Smooth muscle cell (in vitro differentiated cells): Measurements from ENCODE around the gene DRC7. TPM values are rescaled to one million over a fixed set of nuclear protein-coding genes. Genes with fewer than 3 reads are reported as not detected.

Experiments
- DNase-seq: peaks from one replicate; lab custom pipeline; 2025; ENCODE audit not compliant: unreplicated experiment; lab: John Stamatoyannopoulos, UW
- H2AFZ ChIP-seq: fragments of 200-600 bp; sonication (generic); 2 replicates; pipeline ENCODE4 v1.6.0; 2016; ENCODE audit warnings: antibody characterized with exemption, low read depth, mild to moderate bottlenecking
- H3F3A ChIP-seq: fragments of 200-600 bp; sonication (generic); 2 replicates; pipeline ENCODE4 v1.6.0; 2017; ENCODE audit warnings: antibody characterized with exemption, low read depth
- H3K27ac ChIP-seq: fragments of 200-600 bp; sonication (generic); 2 replicates; pipeline ENCODE4 v1.5.1; 2016; ENCODE audit warnings: low read depth, mild to moderate bottlenecking
- H3K27me3 ChIP-seq: fragments of 200-600 bp; sonication (generic); 2 replicates; pipeline ENCODE4 v1.6.1; 2016; ENCODE audit warnings: low read depth, mild to moderate bottlenecking
- H3K36me3 ChIP-seq: fragments of 200-600 bp; sonication (generic); 2 replicates; pipeline ENCODE4 v1.5.1; 2016; ENCODE audit warnings: low read depth
- H3K4me1 ChIP-seq: fragments of 200-600 bp; sonication (generic); 2 replicates; pipeline ENCODE4 v1.5.1; 2016; ENCODE audit warnings: low read depth
- H3K4me2 ChIP-seq: fragments of 200-600 bp; sonication (generic); 2 replicates; pipeline ENCODE4 v1.6.0; 2016; ENCODE audit warnings: mild to moderate bottlenecking
- H3K4me3 ChIP-seq: fragments of 200-600 bp; sonication (generic); 2 replicates; pipeline ENCODE4 v1.5.1; 2016; ENCODE audit warnings: mild to moderate bottlenecking
- H3K79me2 ChIP-seq: fragments of 200-600 bp; sonication (generic); 2 replicates; pipeline ENCODE4 v1.6.0; 2016; ENCODE audit warnings: low read depth, mild to moderate bottlenecking
- H3K9ac ChIP-seq: fragments of 200-600 bp; sonication (generic); 2 replicates; pipeline ENCODE4 v1.6.0; 2016; ENCODE audit warnings: low read depth
- H3K9me3 ChIP-seq: fragments of 200-600 bp; sonication (generic); replicated peaks from 2 replicates; pipeline ENCODE4 v1.5.1; 2016; ENCODE audit warnings: low read depth
- H4K20me1 ChIP-seq: fragments of 200-600 bp; sonication (generic); 2 replicates; pipeline ENCODE4 v1.6.0; 2016; ENCODE audit warnings: low read depth
- WGBS: methylation state at CpG from one replicate; pipeline ENCODE4 v1.1.7; 2016; ENCODE audit warnings: low lambda C conversion rate; 5-methylcytosine and 5-hydroxymethylcytosine counted together
- polyA plus RNA-seq: library from polyadenylated mRNA; unstranded; fragments of >200 nt; fragmentation: Nextera tagmentation; extraction: Ambion mirVana; gene quantifications from 2 replicates; pipeline ENCODE4 v1.2.1, GENCODE V29; 2016
- total RNA-seq: library from RNA; depleted of rRNA; stranded (reverse); fragments of >200 nt; gene quantifications from 2 replicates; pipeline ENCODE4 v1.2.3, GENCODE V29; 2014
- TF ChIP-seq, protein P1 (sequence below): fragments of 200-600 bp; sonication (generic); IDR thresholded peaks from 2 replicates; pipeline ENCODE4 v1.5.1; 2017; ENCODE audit warnings: borderline replicate concordance, mild to moderate bottlenecking, antibody characterized with exemption; ENCODE audit not compliant: insufficient read depth, poor library complexity, severe bottlenecking

DRC7 gene
- total and polyA plus RNA-seq, 2 experiments from 2014 or later, result 0.94 TPM; not detected in 1

DNA sequence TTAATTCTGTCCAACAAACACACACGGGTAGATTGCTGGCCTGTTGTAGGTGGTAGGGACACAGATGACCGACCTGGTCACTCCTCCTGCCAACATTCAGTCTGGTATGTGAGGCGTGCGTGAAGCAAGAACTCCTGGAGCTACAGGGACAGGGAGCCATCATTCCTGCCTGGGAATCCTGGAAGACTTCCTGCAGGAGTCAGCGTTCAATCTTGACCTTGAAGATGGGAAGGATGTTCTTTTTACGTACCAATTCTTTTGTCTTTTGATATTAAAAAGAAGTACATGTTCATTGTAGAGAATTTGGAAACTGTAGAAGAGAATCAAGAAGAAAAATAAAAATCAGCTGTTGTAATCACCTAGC is 30.0 kb upstream of the DRC7 start:
- Histone ChIP-seq H3K9me3 (no peaks in the 10 kb centered on the region), H2AFZ (no peak overlapping the region), H3K36me3 (no peaks in the 10 kb centered on the region), H3K4me1 (no peaks in the 10 kb centered on the region), H3K27me3 (no peaks in the 10 kb centered on the region), H3K4me3 (no peak overlapping the region), H3K79me2 (no peaks in the 10 kb centered on the region), H3K27ac (no peak overlapping the region), H3K4me2 (no peak overlapping the region), H4K20me1 (no peaks in the 10 kb centered on the region), H3F3A (no peaks in the 10 kb centered on the region), H3K9ac (no peak overlapping the region)
- TF ChIP-seq, protein P1, sequence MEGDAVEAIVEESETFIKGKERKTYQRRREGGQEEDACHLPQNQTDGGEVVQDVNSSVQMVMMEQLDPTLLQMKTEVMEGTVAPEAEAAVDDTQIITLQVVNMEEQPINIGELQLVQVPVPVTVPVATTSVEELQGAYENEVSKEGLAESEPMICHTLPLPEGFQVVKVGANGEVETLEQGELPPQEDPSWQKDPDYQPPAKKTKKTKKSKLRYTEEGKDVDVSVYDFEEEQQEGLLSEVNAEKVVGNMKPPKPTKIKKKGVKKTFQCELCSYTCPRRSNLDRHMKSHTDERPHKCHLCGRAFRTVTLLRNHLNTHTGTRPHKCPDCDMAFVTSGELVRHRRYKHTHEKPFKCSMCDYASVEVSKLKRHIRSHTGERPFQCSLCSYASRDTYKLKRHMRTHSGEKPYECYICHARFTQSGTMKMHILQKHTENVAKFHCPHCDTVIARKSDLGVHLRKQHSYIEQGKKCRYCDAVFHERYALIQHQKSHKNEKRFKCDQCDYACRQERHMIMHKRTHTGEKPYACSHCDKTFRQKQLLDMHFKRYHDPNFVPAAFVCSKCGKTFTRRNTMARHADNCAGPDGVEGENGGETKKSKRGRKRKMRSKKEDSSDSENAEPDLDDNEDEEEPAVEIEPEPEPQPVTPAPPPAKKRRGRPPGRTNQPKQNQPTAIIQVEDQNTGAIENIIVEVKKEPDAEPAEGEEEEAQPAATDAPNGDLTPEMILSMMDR, result no peak
- WGBS, result 95% methylated on average over 6 of the region's 6 CpGs
- DNase-seq, result no peak

DNA sequence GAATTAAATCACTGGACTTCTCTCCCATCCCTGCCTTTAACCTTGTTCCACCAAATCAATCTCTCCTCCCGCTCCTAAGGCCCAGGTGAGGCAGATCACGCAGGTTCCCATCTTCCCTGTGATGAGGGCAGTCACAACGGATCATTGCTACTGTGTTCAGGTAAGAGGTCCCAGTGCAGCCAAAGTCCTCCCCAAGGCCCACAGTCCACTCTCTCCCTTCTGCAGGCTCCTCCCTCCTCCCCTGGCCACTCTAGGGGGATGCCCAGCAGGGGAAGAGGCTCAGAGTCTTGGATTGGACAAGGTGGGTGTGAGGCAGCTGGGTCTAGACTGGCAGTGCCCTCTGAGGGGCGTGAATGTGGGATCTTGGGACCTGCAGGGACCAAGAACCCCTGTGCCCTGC is 29.1 kb upstream of the DRC7 start:
- Histone ChIP-seq H3F3A (no peaks in the 10 kb centered on the region), H3K79me2 (no peaks in the 10 kb centered on the region), H3K4me3 (no peak overlapping the region), H4K20me1 (no peaks in the 10 kb centered on the region), H3K9me3 (no peaks in the 10 kb centered on the region), H3K9ac (no peak overlapping the region), H3K27me3 (no peaks in the 10 kb centered on the region), H3K36me3 (no peaks in the 10 kb centered on the region), H2AFZ (no peak overlapping the region), H3K27ac (no peak overlapping the region), H3K4me2 (no peak overlapping the region), H3K4me1 (no peaks in the 10 kb centered on the region)
- TF ChIP-seq, protein P1, result no peak
- WGBS, result 92% methylated on average over 3 of the region's 4 CpGs
- DNase-seq, result no peak

DNA sequence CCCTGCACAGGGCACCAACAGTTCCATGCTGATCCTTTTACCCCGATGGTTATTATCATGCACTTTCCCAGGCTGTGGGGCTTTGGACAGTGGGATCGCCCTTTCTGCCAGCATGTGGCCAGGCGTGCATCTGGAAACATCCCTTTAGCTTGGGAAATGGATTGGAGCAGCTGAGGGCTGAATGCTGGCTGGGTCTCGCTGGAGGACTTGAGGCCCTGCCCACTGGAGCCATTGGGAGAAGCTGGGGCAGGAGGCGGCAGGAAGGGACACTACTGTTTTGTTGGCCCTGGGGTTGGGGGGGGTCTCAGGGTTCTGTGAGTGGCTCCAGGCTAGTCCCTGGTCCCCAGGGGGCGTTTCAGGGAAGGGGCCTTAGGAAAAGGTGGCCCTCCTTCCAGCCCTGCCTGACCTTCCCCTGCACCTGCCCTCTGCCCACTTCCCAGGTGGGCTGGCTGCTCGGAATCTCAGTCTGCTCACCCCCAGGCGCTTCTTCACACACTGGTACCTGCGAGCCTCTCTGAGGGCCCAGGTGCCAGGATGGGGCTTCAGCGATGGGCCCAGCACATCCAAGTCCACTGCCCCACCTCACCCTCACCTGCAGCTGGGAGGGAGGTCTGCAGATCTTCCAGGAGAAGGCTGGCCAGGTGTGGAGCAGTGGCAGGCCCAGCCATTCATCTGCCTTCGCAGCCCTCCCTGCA is 28.1 kb upstream of the DRC7 start:
- no peaks in the 10 kb centered on the region for H3K27me3 ChIP-seq
- H3K4me2 ChIP-seq, result no peak overlapping the region
- H3K4me1 ChIP-seq, result no peaks in the 10 kb centered on the region
- no peaks in the 10 kb centered on the region for H3K79me2 ChIP-seq
- no peaks in the 10 kb centered on the region for H4K20me1 ChIP-seq
- no peaks in the 10 kb centered on the region for H3F3A ChIP-seq
- 91% methylated on average over 10 of the region's 11 CpGs for WGBS
- TF ChIP-seq, protein P1, result no peak
- no peaks in the 10 kb centered on the region for H3K9me3 ChIP-seq
- H3K9ac ChIP-seq, result no peak overlapping the region
- no peak overlapping the region for H3K4me3 ChIP-seq
- H2AFZ ChIP-seq, result no peak overlapping the region
- no peaks in the 10 kb centered on the region for H3K36me3 ChIP-seq
- H3K27ac ChIP-seq, result no peak overlapping the region
- no peak for DNase-seq

DNA sequence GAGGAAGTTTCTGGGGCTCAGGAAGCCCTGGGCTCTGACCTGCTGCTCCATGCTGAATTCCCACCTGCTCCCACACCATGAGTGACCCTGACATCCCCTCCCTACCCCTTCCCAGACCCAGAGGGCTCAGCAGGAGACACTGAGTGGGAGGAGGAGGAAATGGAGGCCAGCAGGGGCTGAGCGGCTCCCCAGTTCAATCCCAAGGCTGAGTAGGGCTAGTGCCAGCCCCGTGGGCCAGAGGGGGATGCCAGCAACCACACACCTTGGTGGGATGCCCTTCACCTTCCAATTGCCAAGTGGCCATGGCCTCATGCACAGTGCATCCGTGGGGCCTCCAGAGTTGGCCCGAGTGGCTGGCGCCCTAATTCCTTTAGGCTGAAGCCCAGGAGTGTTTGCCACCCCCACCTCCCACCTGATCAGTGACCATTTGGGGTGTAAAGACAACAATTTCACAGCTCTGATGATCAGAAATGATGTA is 27.5 kb upstream of the DRC7 start:
- no peaks in the 10 kb centered on the region for H3K27me3 ChIP-seq
- H3K4me3 ChIP-seq, result no peak overlapping the region
- H3K9me3 ChIP-seq, result no peaks in the 10 kb centered on the region
- no peaks in the 10 kb centered on the region for H3F3A ChIP-seq
- no peaks in the 10 kb centered on the region for H3K36me3 ChIP-seq
- TF ChIP-seq, protein P1, result no peak
- H3K79me2 ChIP-seq, result no peaks in the 10 kb centered on the region
- WGBS, result 95% methylated on average over 5 of the region's 5 CpGs
- DNase-seq, result no peak
- no peak overlapping the region for H3K9ac ChIP-seq
- no peaks in the 10 kb centered on the region for H3K4me1 ChIP-seq
- H3K4me2 ChIP-seq, result no peak overlapping the region
- no peak overlapping the region for H3K27ac ChIP-seq
- no peaks in the 10 kb centered on the region for H4K20me1 ChIP-seq
- no peak overlapping the region for H2AFZ ChIP-seq
